Kidney (tissue), 14 donors: ENCODE data around the gene URI1. TPM values are rescaled to one million over a fixed set of nuclear protein-coding genes. Genes with fewer than 3 reads are reported as not detected.

ENCODE experiments used
- DNase-seq, 5 donors: peaks; one replicate each; pipeline ENCODE4 v3.0.0-alpha.2; 2013 to 2020
- FAIRE-seq: peaks from 2 replicates; lab custom pipeline; 2012; peaks lifted over from hg19 to GRCh38; lab: Jason Lieb, UNC
- H3K27ac ChIP-seq, 2 donors: one replicate each; pipeline ENCODE4 v1.7.0; 2013; ENCODE audit warnings: low read depth in 2 of 2, low read length in 2 of 2, inconsistent platforms in 1 of 2
- H3K27me3 ChIP-seq: one replicate; pipeline ENCODE4 v1.7.1; 2013; ENCODE audit warnings: low read length, inconsistent platforms; ENCODE audit not compliant: control insufficient read depth, insufficient read depth
- H3K36me3 ChIP-seq, 3 donors: one replicate each; pipeline versions ENCODE4 v1.7.0 to v1.7.1; 2013; ENCODE audit warnings: low read length in 3 of 3, control low read depth in 1 of 3, inconsistent platforms in 1 of 3; ENCODE audit not compliant: insufficient read depth in 3 of 3, control insufficient read depth in 2 of 3
- H3K4me1 ChIP-seq, 3 donors: one replicate each; pipeline versions ENCODE4 v1.7.0 to v1.7.1; 2013; ENCODE audit warnings: low read length in 3 of 3, inconsistent platforms in 1 of 3, low read depth in 1 of 3; ENCODE audit not compliant: control insufficient read depth in 2 of 3, insufficient read depth in 2 of 3
- H3K4me3 ChIP-seq, 3 donors: one replicate each; pipeline versions ENCODE4 v1.7.0 to v1.8.1; 2013; ENCODE audit warnings: low read length in 3 of 3, control low read depth in 1 of 3, inconsistent platforms in 1 of 3
- H3K9ac ChIP-seq, 3 donors: one replicate each; pipeline versions ENCODE4 v1.7.0 to v1.7.1; 2013; ENCODE audit warnings: low read length in 3 of 3, control low read depth in 1 of 3, inconsistent platforms in 1 of 3
- H3K9me3 ChIP-seq, 3 donors: one replicate each; pipeline versions ENCODE4 v1.7.0 to v1.7.1; 2013; ENCODE audit warnings: low read length in 3 of 3, control low read depth in 1 of 3, inconsistent platforms in 1 of 3; ENCODE audit not compliant: control insufficient read depth in 2 of 3, insufficient read depth in 1 of 3
- intact Hi-C: fragments of 100-400 bp; cut with DNase I; formaldehyde crosslinking; loops from one replicate; pipeline ENCODE4 v1.11.1; 2022
- polyA plus RNA-seq: library from polyadenylated mRNA; stranded (reverse); fragments of 350-450 nt; fragmentation: Illumina TruSeq; extraction: RNeasy Lipid Tissue Mini Kit (QIAGEN cat#74804); gene quantifications from one replicate; pipeline ENCODE4 v1.2.3, GENCODE V29; 2014; ENCODE audit warnings: low read depth, low replicate concordance; ENCODE audit not compliant: insufficient read depth
- total RNA-seq: library from RNA; stranded (reverse); fragmentation: NEBNext Ultra II Directional; extraction: Animal tissue kit (Norgen Biotek cat#: 25700); gene quantifications from one replicate; pipeline ENCODE4 v1.2.1, GENCODE V29; 2021
- TF ChIP-seq, protein P1 (sequence below): IDR thresholded peaks from 3 replicates; pipeline ENCODE4 v1.5.1; 2012; ENCODE audit warnings: mild to moderate bottlenecking, moderate library complexity, borderline replicate concordance; ENCODE audit not compliant: insufficient read depth; ENCODE audit errors: extremely low read depth
- donor health status: control.
- donor health status: control.
- donor health status: control.
- donor health status: control.
- donor health status: control.
- donor health status: DM: yes; HTN: yes; CAD: no.
- donor health status: Normal renal cell carcinoma (clear cell type).

Gene URI1
- total and polyA plus RNA-seq, 2 donors from 2014 or later = 34.8 to 56.3 TPM

DNA sequence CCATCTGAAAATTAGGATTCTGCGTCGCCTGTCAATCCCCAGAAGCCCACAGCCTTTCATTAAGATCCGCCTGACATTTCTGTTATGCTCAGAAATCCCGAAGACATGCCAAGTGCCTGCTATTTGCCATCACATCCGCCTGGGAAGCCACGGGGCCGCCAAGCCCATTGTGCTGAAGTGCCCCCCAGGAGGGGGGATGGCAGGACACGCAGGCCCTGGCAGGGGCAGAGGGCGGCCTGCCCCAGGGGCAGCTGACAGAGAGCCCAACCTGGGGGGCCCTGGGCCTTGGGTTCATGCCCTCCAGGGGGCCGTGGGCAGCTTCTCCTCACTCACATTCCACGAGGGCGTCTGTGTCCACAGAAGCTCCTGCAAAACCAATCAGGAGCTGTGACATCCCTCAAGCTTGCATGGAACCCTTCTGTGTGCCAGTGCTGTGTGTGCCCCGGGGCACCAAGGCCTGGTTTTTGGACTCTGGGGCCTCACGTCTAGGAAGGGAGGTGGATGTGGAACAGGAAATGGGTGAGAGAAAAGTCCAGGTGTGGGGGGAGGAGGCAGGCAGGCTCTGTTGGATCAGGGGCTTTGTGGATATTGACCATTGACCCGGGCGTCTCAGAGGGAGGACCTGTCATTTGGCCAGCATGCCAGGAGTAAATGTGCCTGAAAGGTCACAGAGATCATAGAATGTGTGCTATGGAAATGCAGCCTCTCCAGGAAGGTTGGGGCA is 122.9 kb downstream of the URI1 start:
- no peak for FAIRE-seq
- TF ChIP-seq, protein P1, sequence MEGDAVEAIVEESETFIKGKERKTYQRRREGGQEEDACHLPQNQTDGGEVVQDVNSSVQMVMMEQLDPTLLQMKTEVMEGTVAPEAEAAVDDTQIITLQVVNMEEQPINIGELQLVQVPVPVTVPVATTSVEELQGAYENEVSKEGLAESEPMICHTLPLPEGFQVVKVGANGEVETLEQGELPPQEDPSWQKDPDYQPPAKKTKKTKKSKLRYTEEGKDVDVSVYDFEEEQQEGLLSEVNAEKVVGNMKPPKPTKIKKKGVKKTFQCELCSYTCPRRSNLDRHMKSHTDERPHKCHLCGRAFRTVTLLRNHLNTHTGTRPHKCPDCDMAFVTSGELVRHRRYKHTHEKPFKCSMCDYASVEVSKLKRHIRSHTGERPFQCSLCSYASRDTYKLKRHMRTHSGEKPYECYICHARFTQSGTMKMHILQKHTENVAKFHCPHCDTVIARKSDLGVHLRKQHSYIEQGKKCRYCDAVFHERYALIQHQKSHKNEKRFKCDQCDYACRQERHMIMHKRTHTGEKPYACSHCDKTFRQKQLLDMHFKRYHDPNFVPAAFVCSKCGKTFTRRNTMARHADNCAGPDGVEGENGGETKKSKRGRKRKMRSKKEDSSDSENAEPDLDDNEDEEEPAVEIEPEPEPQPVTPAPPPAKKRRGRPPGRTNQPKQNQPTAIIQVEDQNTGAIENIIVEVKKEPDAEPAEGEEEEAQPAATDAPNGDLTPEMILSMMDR = no peak

GRCh38 chr19:30065680-30066606 is 123.9 kb downstream of the URI1 start:
- TF ChIP-seq, protein P1 = no peak
- Histone ChIP-seq H3K27ac (no peak overlapping the region), H3K9ac (no peak overlapping the region), H3K4me3 (no peak overlapping the region), H3K9me3 (no peaks in the 10 kb centered on the region), H3K27me3 (no peaks in the 10 kb centered on the region), H3K36me3 (no peaks in the 10 kb centered on the region), H3K4me1 (no peaks in the 10 kb centered on the region)
- DNase-seq (peak in 2 of 5 donors; percentile 15 to 34), FAIRE-seq (no peak)
- intact Hi-C loops = no loop called here

More for the DNA sequence above, 122.9 kb downstream of the URI1 start:
- H3K4me3 ChIP-seq = no peak overlapping the region
- DNase-seq = peak in 2 of 5 donors; percentile 28 to 36
- no peak overlapping the region for H3K9ac ChIP-seq
- H3K36me3 ChIP-seq = no peaks in the 10 kb centered on the region
- no peak overlapping the region for H3K27ac ChIP-seq
- no peaks in the 10 kb centered on the region for H3K4me1 ChIP-seq
- intact Hi-C loops = no loop called here
- H3K27me3 ChIP-seq = no peaks in the 10 kb centered on the region
- no peaks in the 10 kb centered on the region for H3K9me3 ChIP-seq

Other genes with a start within 250 kb of the URI1 start
- gene C19orf12, start 227.0 kb upstream of the URI1 start, total RNA-seq = 21.2 TPM
- gene C19orf12, start 227.0 kb upstream of the URI1 start, polyA plus RNA-seq = 27.1 TPM
- gene CCNE1, start 130.2 kb upstream of the URI1 start, total RNA-seq = 1.4 TPM
- gene CCNE1, start 130.2 kb upstream of the URI1 start, polyA plus RNA-seq = 1.3 TPM